Measurements from ENCODE around the gene KCNIP4.

KCNIP4 gene

DNA sequence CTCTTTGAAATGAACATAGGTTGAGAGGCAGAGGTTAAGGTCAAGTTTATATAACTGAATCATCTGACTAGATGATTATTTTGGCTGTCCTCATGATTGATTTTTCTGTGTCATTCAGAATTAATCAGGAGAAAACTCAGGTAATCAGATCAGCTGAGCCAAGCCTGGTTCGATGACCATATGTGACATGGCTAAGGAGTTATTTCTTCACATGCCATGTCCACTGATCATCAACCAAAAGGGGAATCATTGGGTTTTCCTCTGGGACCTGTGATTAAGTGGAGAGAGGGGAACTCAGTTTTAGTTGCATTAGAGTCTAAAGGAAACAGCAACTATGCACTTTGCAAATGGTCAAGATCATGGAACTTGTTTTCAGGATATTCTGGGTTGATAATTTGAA lies 1268.6 kb downstream of the KCNIP4 start:
- Histone ChIP-seq H3K4me1 (ENCODE audit: insufficient read depth, low read length) (peaks cover 24% of the 10 kb centered on the region), H3K27ac (ENCODE audit: low read depth, low read length) (no peak overlapping the region), H3K9ac (ENCODE audit: low read length) (no peak overlapping the region), H3K4me3 (ENCODE audit: low read depth in 1 of 2, low read length in 2 of 2) (no peak overlapping the region), H3K36me3 (ENCODE audit: insufficient read depth, low read length) (no peaks in the 10 kb centered on the region), H3K27me3 (ENCODE audit: control insufficient read depth in 1 of 2, insufficient read depth in 2 of 2, low read length in 2 of 2) (no peaks in the 10 kb centered on the region), H3K9me3 (ENCODE audit: low read length) (no peaks in the 10 kb centered on the region)
